ENCODE data around the gene DLG5.

DLG5 gene, protein sequence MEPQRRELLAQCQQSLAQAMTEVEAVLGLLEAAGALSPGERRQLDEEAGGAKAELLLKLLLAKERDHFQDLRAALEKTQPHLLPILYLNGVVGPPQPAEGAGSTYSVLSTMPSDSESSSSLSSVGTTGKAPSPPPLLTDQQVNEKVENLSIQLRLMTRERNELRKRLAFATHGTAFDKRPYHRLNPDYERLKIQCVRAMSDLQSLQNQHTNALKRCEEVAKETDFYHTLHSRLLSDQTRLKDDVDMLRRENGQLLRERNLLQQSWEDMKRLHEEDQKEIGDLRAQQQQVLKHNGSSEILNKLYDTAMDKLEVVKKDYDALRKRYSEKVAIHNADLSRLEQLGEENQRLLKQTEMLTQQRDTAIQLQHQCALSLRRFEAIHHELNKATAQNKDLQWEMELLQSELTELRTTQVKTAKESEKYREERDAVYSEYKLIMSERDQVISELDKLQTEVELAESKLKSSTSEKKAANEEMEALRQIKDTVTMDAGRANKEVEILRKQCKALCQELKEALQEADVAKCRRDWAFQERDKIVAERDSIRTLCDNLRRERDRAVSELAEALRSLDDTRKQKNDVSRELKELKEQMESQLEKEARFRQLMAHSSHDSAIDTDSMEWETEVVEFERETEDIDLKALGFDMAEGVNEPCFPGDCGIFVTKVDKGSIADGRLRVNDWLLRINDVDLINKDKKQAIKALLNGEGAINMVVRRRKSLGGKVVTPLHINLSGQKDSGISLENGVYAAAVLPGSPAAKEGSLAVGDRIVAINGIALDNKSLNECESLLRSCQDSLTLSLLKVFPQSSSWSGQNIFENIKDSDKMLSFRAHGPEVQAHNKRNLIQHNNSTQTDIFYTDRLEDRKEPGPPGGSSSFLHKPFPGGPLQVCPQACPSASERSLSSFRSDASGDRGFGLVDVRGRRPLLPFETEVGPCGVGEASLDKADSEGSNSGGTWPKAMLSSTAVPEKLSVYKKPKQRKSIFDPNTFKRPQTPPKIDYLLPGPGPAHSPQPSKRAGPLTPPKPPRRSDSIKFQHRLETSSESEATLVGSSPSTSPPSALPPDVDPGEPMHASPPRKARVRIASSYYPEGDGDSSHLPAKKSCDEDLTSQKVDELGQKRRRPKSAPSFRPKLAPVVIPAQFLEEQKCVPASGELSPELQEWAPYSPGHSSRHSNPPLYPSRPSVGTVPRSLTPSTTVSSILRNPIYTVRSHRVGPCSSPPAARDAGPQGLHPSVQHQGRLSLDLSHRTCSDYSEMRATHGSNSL (N-terminal part only)

DNA sequence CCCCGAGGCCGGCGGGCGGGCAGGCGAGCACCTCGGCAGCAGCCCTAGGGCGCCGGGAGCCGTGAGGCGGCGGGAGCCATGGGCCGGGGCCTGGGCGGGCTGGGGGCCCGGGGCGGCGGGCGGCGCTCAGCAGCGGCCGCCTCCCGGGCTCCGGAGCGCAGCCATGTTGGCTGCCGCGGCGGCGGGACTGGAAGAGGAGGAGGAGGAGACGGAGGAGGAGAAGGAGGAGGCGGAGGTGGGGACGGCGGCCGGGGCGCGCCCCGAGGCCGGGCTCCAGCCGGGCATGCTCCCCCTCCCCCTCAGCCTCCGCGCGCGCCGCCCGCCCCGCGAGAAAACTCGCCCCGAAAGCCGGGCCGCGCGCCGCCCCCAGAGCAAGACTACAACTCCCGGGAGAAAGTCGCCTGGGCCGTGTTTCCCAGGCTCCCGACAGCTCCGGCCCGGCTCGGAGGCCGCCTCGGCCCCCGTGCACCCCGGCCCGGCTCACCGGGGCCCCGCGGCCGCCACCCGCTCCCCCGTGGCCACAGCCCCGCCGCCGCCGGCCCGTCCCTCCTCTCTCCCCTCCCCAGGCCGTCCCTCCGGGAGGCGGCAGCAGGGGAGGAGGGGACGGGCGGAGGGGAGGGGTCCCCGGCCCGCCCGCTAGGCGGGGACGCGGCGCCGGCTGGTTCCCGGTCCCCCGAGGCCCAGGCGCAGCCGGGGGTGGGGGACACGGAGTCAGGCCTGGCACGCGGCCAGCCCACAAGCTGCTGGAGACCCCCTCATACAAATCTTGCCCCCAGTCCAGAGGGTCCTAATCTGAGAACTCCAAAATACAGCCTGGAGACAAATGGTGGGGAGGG is at the start of gene DLG5:
Gene DLG5, minus strand, starts transcription at position 190 of the 836 bp plus-strand sequence. CDS start 235 bp downstream, outside the sequence.
- no peak for DNase-seq

DNA sequence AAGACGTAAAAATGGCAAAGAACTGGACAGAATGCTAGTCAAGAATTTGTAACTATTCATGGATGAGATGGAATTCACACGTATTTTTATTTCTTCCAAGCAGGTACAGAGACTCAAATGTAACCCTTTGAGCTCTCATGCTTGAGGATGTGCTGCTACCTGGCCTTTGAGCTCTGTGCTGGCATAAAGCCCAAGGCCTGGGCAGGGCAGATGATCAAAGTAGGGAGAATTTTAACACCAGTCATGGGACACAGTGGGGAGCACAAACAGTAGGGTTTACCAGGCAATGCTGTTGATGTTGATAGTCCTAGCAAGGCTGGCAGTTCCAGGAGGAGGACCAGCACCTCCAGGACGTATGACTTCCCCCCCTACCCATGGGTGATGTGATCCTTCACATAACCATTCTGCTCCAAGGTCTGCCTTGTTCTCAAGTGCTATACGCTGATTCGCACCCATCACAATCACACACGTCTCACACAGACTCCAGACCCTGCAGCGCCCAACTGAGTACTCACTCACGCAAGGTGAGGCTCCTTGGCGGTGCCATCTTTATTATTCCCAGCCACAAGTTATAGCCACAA is 48.6 kb upstream of the DLG5 start:
- DNase-seq, result no peak

DNA sequence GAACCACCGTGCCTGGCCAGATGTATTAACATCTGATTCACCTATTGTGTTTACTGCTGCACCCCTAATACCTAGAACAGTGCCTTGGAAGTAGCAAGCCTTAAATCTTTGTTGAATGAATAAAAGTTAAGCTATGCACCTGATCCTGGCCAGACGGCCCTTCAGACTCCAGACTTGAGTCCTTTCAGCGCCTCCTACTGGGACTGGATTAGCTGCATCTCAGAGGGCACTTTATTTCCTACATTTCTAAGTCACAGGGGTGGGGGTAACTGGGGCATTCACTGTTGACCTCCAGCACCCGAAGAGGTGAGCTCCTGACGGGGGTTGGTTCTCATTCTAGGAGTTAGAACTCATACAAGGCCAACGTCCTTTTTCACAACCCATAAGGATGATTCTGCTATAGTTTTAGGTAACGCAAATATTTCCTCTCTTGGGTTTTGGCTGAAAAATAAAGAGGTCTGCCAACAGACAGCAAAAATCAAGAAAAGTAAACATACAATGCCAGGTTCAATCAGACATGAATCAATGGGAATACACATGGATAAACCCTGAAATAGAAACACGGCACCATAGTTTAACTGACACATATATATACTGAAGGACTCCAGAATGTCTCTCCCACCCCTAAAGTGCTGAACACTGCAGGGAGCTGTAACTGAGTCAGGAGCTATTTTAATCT is 48.0 kb upstream of the DLG5 start:
- peak; percentile 3 for DNase-seq

DNA sequence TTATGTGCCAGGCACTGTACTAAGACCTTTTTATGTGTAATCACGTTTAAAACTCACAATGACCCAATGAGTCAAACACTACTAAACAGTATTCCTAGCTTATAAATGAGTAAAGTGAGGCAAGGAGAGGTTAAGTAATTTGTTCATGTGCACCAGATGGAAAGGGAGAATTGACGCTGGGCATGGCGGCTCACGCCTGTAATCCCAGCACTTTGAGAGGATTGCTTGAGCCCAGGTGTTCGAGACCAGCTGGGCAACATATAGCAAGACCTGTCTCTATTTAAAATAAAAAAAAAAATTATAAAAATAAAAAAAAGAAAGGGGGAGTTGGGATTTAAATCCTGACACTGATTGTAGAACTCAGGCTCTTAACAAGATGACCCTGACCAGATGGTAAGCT is 46.7 kb upstream of the DLG5 start:
- no peak for DNase-seq

- no peak for DNase-seq
Measured at GRCh38 chr10:77972148-77972547, 45.6 kb upstream of the DLG5 start.

- DNase-seq, result no peak
Measured at GRCh38 chr10:77971804-77972144, 45.2 kb upstream of the DLG5 start.

GRCh38 chr10:77970869-77971803 is 44.6 kb upstream of the DLG5 start:
- peak; percentile 66 for DNase-seq

GRCh38 chr10:77969114-77969513 is 42.6 kb upstream of the DLG5 start:
- no peak for DNase-seq

- no peak for DNase-seq
Measured at GRCh38 chr10:77967611-77968022, 41.1 kb upstream of the DLG5 start.

DNA sequence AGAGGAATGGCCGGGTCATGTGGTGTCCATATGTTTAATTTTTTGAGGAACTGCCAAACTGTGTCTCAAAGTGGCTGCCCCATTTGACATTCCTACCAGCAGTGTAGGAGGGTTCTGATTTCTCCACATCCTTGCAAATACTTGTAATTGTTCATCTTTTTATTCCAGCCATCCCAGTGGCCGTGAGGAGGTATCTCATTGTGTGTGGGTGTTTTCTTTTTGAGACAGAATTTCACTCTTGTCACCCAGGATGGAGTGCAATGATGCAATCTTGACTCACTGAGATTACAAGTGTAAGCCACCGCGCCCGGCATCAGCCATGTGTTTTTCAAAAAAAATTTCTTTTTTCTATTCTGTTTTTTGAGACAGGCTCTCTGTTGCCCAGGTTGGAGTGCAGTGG is 38.7 kb upstream of the DLG5 start:
- DNase-seq, result no peak

DNA sequence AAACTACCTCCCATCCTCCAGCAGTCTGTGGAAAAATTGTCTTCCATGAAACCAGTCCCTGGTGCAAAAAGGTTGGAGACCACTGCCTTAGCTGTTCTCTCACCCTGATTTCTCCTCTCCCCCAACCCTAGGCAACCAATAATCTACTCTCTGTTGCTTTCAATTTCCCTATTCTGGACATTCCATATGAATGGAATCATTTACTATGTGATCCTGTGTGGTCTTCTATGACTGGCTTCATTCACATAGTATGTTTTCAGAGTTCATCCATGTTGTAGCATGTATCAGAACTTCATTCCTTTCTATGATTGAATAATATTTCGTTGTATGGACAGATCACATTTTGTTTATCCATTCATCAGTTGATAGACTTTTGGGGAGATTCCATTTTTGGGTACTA is 38.3 kb upstream of the DLG5 start:
- DNase-seq, result no peak

- DNase-seq, result no peak
Measured at GRCh38 chr10:77963901-77964300, 37.3 kb upstream of the DLG5 start.

- DNase-seq, result no peak
Measured at GRCh38 chr10:77962350-77963146, 36.0 kb upstream of the DLG5 start.

- no peak for DNase-seq
Measured at GRCh38 chr10:77961668-77962067, 35.1 kb upstream of the DLG5 start.

GRCh38 chr10:77960829-77961329 is 34.3 kb upstream of the DLG5 start:
- DNase-seq, result no peak

GRCh38 chr10:77959887-77960455 is 33.4 kb upstream of the DLG5 start:
- DNase-seq, result no peak

DNA sequence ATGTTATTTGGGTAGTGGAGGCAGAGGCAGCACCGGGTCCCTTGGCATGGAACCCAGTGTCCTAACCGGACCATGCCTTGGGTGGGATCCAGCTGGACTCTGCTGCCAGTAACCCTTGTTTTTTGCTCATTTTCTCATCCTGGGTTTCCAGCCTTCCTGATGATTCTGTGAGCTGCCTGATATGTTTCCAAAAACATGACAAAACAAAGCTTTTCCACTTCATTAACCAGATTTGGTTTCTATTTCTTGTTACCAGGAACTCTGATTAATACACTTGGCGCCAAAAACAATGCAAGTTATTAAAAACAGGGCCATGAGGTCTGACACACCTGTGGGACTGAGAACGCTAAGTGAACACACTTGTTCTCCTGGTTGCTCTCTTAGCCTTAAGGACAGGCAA is 32.8 kb upstream of the DLG5 start:
- DNase-seq, result no peak

GRCh38 chr10:77955136-77955535 is 28.6 kb upstream of the DLG5 start:
- DNase-seq, result no peak

- no peak for DNase-seq
Measured at GRCh38 chr10:77949167-77949566, 22.6 kb upstream of the DLG5 start.

All from GF-D8 (cell line).